OCI-LY3 (cell line): ENCODE data around the gene ELK1.

Experiments used
- H2AFZ ChIP-seq: fragments of 200-600, 300-600 bp; shearing (Covaris generic); 2 replicates; pipeline ENCODE4 v1.6.0; 2014; ENCODE audit warnings: antibody characterized with exemption, low read depth, low read length
- H3K27ac ChIP-seq: fragments of 200-600, 300-600 bp; sonication (generic); 2 replicates; pipeline ENCODE4 v1.5.1; 2014; ENCODE audit warnings: mild to moderate bottlenecking, low read length, moderate library complexity, mixed read lengths
- H3K27me3 ChIP-seq: fragments of 200-600, 300-600 bp; sonication (generic); 2 replicates; pipeline ENCODE4 v1.6.1; 2014; ENCODE audit warnings: low read depth, low read length, mixed read lengths
- H3K36me3 ChIP-seq: fragments of 200-600, 300-600 bp; sonication (generic); replicated peaks from 2 replicates; pipeline ENCODE3; 2014; ENCODE audit warnings: low read depth, low read length, mixed read lengths
- H3K4me1 ChIP-seq: fragments of 300-600, 200-600 bp; sonication (generic); 2 replicates; pipeline ENCODE4 v1.6.1; 2014; ENCODE audit warnings: low read length, mixed read lengths
- H3K4me2 ChIP-seq: fragments of 200-600, 300-600 bp; sonication (generic); 2 replicates; pipeline ENCODE4 v1.6.1; 2014; ENCODE audit warnings: low read length, mixed read lengths
- H3K4me3 ChIP-seq: fragments of 300-600, 200-600 bp; sonication (generic); 2 replicates; pipeline ENCODE4 v1.5.1; 2014; ENCODE audit warnings: antibody characterized with exemption, mild to moderate bottlenecking, low read length, moderate library complexity
- H3K79me2 ChIP-seq: fragments of 300-600, 200-600 bp; shearing (Covaris generic); 2 replicates; pipeline ENCODE4 v1.6.1; 2014; ENCODE audit warnings: mild to moderate bottlenecking, low read length, mixed read lengths
- H3K9ac ChIP-seq: fragments of 300-600, 200-600 bp; shearing (Covaris generic); 2 replicates; pipeline ENCODE4 v1.6.0; 2014; ENCODE audit warnings: mild to moderate bottlenecking, low read length, moderate library complexity
- H3K9me3 ChIP-seq: fragments of 200-600, 300-600 bp; shearing (Covaris generic); 2 replicates; pipeline ENCODE4 v1.6.1; 2014; ENCODE audit warnings: low read length, mixed read lengths; ENCODE audit not compliant: insufficient read depth
- H4K20me1 ChIP-seq: fragments of 200-600, 300-600 bp; sonication (generic); 2 replicates; pipeline ENCODE4 v1.6.1; 2016; ENCODE audit warnings: low read length, mixed read lengths; ENCODE audit not compliant: insufficient read depth
- CTCF ChIP-seq: fragments of 200-600, 300-600 bp; sonication (generic); IDR thresholded peaks from 2 replicates; pipeline ENCODE4 v1.5.1; 2014; ENCODE audit warnings: antibody characterized with exemption, low read length, low read depth
- EZH2phosphoT487 ChIP-seq: fragments of 200-600 bp; shearing (Covaris generic); IDR thresholded peaks from 2 replicates; pipeline ENCODE4 v1.6.1; 2018; ENCODE audit warnings: antibody characterized with exemption, mixed run types, low read depth

The ELK1 gene

GRCh38 chrX:47637546-47638195, 12.7 kb downstream of the ELK1 start:
- Histone ChIP-seq H3K36me3 (peaks cover 29% of the 10 kb centered on the region), H2AFZ (no peak overlapping the region), H3K79me2 (no peaks in the 10 kb centered on the region), H3K4me3 (no peak overlapping the region), H3K4me1 (peaks cover 4% of the 10 kb centered on the region), H4K20me1 (no peaks in the 10 kb centered on the region), H3K27ac (no peak overlapping the region), H3K27me3 (no peaks in the 10 kb centered on the region), H3K9me3 (no peaks in the 10 kb centered on the region), H3K4me2 (no peak overlapping the region), H3K9ac (no peak overlapping the region)
- TF ChIP-seq EZH2phosphoT487, result no peak
- no peak for TF ChIP-seq CTCF

- TF ChIP-seq EZH2phosphoT487 (no peak), CTCF (no peak)
- Histone ChIP-seq H3K79me2 (no peaks in the 10 kb centered on the region), H3K27me3 (no peaks in the 10 kb centered on the region), H3K9me3 (no peaks in the 10 kb centered on the region), H3K4me3 (no peak overlapping the region), H3K36me3 (peaks cover 12% of the 10 kb centered on the region), H3K4me1 (peaks cover 13% of the 10 kb centered on the region), H3K4me2 (no peak overlapping the region), H3K27ac (no peak overlapping the region), H3K9ac (no peak overlapping the region), H4K20me1 (no peaks in the 10 kb centered on the region), H2AFZ (no peak overlapping the region)
These were observed 15.3 kb downstream of the ELK1 start for GRCh38 chrX:47634871-47635575.

DNA sequence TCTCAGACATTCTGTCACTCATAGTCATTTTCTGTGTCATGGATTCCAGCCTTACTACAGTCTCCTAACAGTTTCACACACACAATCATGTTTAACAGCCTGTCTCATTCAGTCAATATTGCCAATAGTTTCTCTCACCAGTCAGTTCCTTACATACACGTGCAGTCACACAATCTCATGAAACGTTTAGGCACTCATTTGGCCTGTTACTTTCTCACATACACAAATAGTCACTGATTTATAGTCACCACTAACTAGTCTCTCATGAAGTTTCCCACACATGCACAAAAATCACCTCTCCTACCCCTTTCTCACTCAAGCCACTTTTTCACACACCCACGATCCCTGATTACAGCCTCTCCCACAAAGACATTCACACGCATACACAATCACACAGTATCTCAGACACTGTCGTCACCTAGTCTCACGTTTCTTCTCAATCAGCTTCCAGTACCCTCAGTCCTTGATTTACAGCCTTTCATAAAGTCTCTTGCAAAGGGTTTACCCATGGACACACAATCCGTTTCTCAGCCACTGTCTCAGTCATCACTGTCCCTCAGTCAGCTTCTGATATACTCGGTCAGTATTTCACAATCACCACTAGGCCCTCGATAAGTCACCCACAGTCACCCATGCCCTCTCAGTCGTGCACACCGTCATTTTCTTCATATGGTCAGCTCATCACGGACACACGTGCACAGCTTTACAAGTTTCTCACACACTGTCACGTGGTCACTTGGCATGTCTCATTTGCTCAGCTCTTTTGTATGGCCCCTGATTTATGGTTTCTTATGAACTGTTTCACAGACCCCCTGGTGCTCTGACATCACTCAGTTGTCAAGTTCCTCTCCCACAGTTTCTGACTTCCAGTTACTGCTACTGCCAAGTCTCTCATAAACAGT, 16.4 kb downstream of the ELK1 start:
- TF ChIP-seq CTCF (no peak), EZH2phosphoT487 (no peak)
- H3K79me2 ChIP-seq, result no peaks in the 10 kb centered on the region
- no peak overlapping the region for H3K4me3 ChIP-seq
- H3K4me1 ChIP-seq, result peaks cover 17% of the 10 kb centered on the region
- no peaks in the 10 kb centered on the region for H3K27me3 ChIP-seq
- H3K9me3 ChIP-seq, result no peaks in the 10 kb centered on the region
- H4K20me1 ChIP-seq, result no peaks in the 10 kb centered on the region
- H3K27ac ChIP-seq, result no peak overlapping the region
- H3K36me3 ChIP-seq, result peaks cover 5% of the 10 kb centered on the region
- no peak overlapping the region for H2AFZ ChIP-seq
- no peak overlapping the region for H3K9ac ChIP-seq
- H3K4me2 ChIP-seq, result no peak overlapping the region

GRCh38 chrX:47632666-47633065, 17.7 kb downstream of the ELK1 start:
- Histone ChIP-seq H4K20me1 (no peaks in the 10 kb centered on the region), H3K4me3 (no peak overlapping the region), H3K27me3 (no peaks in the 10 kb centered on the region), H3K9me3 (no peaks in the 10 kb centered on the region), H3K4me2 (peak overlapping the region; percentile 4; the same call in 1 of the 2 replicates), H3K9ac (no peak overlapping the region), H2AFZ (no peak overlapping the region), H3K27ac (no peak overlapping the region), H3K79me2 (no peaks in the 10 kb centered on the region), H3K4me1 (peaks cover 17% of the 10 kb centered on the region), H3K36me3 (peaks cover 5% of the 10 kb centered on the region)
- TF ChIP-seq EZH2phosphoT487 (no peak), CTCF (no peak)
